Globus pallidus (tissue), 1 donor: ENCODE data around the gene ABLIM2.

Experiments
- DNase-seq: peaks from one replicate; pipeline ENCODE4 v3.0.0-alpha.2; 2015; ENCODE audit warnings: low spot score

The ABLIM2 gene

DNA sequence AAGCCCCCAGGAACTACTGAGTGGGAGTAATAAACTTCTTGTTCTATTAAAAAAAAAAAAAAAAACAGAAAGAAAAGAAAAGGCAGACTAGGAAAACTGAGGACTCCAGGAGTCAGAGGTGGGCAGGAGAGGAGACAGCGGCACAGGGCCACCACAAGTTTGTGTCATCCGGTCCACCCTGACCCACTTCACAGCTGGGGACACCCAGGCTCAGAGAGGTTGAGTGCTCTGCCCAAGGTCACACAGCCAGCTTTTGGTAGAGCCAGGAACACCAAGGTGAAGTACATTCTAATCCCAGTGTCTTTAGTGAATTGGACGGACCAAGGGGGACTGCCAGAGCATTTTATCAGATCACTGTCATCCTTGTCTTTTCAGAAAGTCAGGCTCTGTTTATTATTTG, 16.4 kb upstream of the ABLIM2 start:
- no peak for DNase-seq

DNA sequence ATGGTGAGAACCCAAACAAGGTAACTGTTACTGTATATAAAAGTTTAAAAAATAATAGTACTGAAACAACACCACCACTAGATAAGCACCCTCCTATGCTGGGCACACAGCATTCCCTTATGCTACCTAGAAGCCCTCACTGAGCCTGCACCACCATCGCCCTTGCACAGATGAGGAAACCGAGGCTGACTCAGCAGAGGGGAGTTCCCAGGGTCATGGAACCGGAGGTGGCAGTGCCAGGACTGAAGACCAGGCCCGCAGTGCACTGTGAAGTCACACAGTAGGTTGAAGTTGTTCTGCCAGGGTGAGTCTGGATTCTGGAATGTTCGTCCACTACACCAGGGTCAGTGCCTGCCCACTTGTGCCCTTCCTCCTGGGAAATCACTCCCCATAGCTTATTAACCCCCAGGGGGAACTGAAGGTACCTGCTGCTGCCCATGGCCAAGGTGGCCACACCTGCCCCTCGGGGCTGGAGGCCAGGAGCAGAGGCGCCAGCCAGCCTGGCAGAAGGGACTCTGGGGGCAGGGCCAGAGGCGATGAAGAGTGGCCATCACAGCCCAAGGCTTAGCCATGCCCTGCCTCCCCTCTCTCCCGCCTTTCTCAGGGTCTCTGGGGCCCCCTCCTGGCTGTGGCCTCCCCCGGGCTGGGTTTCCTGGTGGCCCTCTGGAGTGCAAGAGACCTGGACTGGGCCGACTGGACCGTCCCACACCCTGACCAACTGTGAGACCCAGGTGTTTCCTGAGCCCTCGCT, 15.1 kb upstream of the ABLIM2 start:
- no peak for DNase-seq

DNA sequence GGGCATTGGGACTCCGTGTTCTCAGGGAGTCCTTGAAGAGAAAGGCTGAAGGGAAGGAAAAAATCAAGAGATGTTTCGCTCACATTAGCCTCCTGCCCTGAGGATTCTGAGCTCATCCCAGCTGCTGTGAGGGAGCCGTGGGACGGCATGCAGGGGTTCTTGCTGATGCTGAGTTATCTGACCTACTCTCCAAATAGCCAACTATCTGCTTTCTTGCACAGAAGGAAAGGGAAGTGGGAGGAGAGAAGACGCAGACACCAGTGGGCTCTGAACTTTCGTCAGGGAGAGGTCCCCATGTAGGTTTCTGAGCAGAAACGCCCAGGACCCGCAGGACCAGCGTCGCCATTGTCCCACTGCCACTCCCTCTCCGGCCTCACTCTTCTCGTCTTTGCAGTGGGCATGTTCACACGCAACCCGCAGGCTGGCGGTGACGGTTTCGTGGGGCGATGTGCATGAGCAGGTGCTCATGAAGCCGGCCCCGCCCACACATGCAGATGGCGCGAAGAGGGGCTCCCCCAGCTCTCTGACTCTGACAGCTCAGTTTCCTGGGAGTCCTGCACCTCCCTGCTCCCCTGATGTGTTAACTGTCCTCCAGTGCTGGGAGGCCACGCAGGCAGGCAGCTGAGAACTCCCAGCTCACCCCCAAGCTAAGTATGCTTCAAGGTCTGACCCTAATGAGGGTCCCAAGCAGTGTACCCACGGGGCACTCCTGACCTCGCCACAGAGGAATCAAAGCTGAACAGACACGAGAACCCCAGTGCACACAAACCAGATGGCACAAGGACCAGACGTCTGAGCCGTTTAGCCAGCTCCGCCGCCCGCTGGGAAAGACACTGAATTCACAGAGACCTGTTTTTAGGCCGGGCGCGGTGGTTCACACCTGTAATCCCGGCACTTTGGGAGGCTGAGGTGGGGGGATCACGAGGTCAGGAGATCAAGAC, 13.6 kb upstream of the ABLIM2 start:
- DNase-seq, result no peak

DNA sequence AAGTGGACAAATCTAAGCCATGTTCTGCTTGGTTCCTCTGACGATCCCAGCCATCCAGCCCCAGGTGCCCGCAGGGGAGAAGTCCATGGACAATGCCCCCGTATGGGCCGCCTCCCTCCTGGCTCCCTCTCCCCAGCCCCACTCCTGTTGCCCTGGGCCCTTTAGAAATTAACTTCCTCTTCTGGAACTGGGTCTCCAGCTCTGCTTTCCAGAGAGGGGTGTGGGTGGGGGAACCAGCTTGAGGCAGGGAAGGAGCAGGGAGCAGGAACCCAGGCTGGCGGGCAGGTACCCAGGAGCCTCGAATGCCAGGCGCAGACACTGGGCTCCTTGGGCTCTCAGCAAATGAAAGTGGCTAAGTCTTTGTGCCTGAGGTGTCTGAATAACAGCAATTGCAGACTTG, 12.7 kb upstream of the ABLIM2 start:
- DNase-seq, result no peak

DNA sequence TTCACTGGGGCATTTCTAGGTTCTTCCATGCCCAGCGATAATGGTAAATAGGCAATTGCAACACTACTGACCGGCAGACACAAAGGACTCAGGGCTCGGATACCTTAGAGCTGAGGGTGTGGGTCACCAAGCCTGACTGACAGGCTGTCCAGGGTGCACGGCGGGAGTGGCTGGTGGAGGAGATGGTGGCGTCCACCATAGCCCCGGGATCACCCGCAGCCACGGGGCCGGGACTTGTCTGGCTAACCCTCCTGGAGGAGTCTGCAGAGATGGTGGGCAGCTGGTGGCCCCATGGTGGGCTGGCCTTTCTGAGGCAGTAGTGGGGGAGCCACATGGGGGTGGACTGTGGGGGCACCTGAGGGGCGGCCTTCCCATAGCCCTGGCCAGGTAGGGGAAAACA, 11.7 kb upstream of the ABLIM2 start:
- DNase-seq, result no peak

DNA sequence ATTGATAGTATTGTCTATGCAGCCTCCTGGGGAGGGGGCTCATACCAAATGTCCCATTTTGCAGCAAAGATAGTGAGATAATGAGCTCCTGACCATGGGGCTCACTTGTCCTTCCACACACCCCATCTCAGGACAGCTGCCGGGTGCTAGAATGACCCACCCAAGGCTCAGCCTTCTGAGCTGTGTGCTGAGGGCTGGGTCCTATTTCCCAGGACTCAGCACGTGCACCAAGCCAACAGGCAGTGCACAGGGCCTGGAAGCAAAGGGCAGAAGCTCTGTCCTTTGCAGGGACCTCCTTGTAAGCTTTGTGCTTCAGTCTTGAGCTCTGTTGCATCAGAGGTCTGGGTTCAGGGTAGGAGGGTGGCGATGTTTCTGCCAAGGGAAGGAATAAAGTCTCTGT, 11.2 kb upstream of the ABLIM2 start:
- DNase-seq, result no peak

DNA sequence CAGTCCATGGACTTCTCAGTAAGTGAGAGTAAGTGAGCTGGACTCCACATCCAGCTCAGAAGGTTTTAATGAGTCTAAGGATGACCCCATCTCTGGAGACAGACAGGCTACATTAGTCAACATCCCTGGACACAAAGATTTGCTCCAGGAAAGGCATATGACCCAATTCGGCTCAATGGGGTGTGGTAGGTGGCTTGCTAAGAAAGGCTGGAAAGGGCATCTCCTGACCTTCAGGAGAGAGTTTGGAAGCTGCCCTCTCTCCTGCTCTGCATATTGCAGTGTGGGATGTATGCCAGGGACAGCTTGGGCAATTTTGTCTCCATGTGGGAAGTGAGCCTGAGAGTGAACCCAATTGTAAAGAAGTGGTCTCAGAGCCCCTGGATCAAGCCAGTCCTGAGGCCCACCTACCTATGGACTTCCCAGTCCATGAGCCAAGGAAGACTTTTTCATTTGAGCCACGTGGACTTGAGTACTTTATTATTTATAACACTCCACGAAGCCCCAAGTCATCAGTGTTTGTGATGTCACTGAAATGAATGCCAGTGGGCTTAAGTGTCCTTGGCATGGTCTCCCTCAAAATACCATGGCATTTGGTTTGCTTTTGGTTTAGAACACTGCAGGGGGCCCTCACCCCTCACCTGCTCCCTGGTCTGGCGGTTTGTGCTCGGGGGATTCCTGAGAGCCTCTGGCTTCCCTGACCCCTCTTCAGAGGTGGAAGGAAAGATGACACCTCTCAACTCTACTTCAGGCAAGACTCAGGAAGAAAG, 10.4 kb upstream of the ABLIM2 start:
- no peak for DNase-seq

DNA sequence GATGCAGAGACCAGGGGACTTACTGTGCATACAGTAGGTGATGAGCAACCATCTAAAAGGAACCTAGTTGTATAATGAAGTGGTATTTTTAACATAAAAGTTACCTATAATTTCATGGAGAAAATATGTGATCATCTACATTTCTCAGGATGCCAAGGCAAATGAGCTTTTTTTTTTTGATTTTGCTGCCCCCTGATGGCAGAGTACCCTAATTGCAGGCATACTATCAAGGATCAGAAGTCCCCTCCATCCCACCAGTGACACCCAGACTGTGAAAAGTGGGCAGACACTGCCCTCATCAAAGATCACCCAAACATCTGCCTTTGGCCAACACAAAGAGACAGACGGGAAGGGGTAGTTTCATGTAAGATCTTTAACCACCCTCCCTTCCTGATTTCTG, 9.6 kb upstream of the ABLIM2 start:
- no peak for DNase-seq

DNA sequence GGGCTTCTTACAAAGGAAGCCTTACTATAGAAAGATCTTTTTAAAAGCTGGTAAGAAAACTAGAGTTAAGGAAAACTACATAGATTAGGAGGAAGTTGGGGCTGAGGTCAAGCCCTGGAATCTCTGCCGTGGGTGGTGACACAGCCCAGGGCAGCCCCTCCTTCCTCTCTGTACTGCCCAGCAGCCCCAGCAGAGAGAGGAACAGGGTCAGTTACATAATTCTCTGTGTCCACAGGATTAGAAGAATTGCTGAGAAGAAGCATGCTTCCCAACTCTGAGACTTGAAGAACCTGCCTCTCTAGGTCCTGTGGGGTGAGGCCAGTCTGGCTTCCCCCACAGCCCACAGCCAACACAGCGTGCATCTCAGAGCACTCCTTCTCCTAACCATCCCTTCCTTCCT, 9.2 kb upstream of the ABLIM2 start:
- DNase-seq, result no peak

DNA sequence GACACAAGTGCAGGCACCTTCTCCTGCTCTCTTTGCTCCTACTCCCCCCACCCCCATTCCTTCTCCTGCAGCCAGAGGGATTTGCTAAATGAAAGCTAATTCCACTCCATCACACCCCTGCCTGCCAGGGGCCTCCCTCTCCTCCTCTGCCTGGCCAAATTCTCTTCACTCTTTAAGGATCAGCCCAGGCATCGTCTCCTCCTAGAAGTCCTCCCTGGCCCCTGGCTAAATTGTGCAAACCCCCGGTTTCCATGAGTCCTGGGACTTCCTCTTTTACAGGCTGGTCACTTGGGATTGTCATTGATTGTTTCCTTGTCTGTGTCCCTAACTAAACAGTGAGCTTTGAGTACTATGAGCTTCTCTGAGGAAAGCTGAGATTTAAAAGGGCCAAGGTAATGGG, 8.7 kb upstream of the ABLIM2 start:
- DNase-seq, result no peak

DNA sequence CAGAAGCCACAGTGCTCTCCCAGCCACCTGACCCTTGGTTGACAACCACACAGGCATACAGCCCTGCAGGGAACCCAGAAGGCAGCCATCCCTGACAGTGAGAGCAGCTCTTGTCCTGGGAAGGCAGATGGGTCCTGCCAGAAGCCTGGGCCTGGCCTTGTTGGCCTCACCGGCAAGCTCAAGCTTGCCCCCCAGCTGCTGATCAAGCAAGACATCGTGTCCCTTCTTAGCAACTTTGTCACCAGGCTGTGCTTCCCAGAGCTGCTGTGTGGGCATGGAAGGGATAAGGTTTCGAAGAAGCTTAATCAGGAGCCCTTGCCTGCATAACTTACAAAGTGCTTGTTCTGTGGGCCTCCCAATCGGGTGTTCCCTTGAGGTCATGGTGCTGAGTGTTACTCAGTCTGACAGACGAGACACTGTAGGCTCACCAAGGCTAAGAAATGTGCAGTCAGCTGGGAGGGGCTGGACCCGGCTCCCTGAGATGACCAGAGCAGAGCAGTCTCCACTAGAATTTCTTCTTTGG, 6.8 kb upstream of the ABLIM2 start:
- no peak for DNase-seq

DNA sequence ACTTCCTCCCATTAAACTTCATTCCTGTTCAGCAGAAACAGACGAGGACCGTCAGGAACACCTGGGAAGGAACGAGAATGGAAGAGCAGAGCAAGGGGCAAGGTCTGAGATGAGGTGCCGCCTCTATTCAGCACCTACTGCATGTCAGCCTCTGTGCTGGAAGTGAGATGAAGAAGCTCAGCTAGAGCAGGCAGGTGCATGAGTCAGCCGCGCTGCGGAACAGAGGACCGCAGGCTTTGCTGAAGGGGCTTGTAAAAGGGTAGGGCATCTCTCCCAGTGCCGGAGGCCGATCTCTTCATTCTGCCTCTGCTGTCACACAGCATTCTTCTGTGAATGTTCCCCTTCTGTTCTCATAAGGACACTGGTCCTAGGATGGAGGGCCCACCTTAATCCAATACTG, 6.1 kb upstream of the ABLIM2 start:
- DNase-seq, result no peak

DNA sequence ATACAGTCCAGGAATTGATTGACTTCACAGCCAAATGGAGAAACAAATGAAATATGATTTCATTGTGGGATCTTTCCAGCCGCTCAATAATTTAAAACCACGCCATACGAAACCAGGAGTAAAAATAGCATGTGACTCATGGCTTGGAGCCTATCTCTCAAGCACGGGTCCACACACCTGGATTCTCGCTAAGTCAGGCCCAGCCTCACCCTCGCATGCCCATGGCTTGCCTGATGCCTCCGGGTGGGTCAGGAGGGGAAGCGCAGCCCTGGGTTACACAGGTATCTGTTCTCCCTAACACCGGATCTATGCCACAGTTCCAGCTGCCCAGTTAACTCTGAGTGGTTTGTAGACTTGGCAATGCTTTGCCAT, 5.6 kb upstream of the ABLIM2 start:
- DNase-seq, result no peak

DNA sequence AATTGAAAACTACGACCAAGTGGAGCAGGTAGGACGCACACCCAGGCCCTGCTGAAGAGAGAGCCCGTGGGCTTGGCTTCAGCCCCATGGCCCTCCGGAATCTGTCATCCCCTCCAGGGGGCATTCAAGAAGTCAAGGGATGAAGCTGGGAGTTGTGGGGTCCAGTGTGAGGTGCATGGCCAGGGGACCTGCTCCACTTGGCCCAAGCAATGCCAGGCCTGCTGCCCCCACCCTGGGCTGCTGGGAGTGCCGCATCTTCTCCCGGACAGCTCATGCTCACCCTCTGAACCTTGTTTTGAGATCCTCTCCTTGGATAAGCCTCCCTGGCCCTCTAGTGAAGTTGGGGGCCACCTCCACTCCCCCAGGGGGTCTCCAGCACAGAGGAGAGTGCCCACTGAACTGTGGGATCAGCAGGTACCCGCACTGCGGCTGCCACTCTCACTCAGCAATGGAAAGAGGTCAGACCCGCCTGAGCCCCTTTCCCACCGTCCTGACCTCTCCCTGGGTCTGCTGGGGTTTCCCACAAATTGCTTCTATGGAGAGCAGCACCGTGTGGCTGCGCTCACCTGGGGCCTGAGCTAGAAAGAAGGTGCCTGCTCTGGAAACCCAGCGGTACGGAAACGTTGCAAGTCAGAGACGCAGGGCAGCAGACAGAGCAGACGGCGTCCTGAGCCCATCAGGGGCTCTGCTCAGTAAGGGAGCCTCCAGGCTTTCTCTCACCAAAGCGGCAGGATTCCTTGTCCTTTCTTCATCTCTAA, 5.0 kb upstream of the ABLIM2 start:
- DNase-seq, result no peak

DNA sequence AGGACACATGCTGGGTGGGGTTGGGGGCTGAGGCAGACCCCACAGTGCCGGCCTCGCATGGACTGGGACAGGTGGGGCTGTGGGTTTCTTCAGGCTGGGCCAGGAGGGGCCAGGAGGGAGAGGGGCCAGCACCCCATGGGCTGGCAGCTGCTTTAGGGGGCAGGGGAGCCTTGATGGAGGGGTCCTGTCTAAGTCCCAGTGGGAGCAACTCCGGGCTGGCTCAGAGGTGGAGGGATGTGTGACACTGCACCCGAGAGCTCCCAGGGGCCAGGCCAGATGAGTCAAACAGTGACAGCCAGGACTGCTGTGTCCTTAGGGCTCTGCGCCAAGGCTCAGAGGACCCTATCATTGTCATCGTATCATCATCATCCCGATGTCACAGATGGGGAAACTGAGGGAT, 4.4 kb upstream of the ABLIM2 start:
- DNase-seq, result no peak

DNA sequence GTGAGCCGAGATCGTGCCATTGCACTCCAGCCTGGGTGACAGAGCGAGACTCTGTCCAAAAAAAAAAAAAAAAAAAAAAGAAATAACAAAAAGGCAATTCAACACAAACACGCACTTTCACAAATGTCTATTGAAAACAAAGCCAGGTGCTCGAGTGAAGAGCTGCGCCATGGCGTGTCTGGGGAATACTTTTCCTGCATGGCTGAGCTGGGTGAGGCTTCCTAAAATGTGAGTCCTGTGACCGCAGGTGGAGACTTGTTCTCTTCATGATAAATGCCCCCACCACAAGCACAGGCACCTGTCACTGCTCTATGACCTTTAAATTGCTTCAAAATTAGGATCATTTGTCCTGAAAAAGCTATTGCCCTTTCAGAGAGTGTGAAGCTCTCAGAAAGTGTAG, 4.0 kb upstream of the ABLIM2 start:
- DNase-seq, result no peak

DNA sequence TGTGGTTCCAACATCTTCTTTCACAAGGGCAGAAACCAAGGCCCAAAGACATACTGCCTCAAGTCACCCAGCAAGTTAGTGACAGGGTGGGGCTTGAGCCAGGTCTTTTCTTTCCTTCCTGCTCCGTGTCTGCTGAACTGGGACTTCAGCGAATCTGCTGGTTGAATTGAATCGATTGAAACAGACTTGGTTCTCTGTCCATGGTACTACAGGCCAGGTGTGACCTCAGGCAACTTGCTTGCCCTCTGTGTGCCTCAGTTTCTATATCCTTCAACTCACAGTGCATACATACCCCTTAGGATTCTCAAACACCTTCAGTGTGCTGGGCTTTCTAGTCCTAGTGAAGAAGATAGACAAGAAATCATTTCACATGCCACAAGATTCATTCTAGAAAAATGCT, 2.0 kb upstream of the ABLIM2 start:
- no peak for DNase-seq

DNA sequence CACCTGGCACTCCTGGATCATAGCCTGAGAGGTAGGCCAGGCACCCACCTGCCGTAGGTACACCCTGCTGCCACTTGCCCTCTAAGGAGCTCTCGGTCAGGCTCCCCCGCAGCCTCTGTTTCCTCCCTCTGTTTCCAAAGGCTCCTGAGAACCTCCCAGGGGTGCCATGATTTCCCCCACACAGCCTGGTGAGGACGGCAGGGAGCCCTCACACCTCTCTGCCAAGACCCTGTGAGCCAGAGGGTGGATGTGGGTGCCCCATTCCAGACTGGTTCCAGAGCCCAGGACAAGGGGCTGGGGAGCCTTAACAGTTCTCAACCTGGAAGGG, 1.6 kb upstream of the ABLIM2 start:
- no peak for DNase-seq

DNA sequence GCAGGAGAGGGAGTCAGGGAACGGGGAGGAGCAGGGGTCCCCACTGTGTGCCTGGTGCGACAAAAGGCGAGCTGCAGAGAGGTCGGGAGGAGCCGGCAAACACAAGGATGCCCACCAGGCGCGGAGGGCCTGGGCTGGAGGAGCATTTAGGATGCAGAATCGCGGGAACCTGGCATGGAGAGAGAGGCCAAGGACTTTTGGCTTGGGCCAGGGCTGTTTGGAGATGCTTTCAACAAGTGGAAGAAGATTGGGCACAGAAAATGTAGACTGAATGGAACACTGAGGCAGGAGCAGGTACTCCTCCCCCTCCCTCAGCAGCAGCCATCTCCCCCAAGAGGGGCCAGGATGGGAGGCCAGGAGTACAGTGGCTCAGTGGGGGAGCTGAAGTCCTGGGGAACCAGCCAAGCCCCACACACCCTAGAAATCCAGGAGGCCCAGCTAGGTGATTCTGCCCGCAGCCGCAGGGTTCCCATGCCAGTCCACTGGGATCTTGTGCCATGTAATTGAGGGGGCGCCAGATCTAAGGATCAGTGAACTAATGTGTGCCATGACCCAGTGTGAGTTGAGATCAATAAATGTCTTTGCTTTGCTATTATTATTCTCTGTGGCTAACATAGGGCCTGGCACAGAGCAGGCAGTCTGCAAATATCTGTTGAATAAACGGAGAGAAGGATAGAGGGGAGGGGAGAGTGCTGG, 1.1 kb upstream of the ABLIM2 start:
- no peak for DNase-seq

DNA sequence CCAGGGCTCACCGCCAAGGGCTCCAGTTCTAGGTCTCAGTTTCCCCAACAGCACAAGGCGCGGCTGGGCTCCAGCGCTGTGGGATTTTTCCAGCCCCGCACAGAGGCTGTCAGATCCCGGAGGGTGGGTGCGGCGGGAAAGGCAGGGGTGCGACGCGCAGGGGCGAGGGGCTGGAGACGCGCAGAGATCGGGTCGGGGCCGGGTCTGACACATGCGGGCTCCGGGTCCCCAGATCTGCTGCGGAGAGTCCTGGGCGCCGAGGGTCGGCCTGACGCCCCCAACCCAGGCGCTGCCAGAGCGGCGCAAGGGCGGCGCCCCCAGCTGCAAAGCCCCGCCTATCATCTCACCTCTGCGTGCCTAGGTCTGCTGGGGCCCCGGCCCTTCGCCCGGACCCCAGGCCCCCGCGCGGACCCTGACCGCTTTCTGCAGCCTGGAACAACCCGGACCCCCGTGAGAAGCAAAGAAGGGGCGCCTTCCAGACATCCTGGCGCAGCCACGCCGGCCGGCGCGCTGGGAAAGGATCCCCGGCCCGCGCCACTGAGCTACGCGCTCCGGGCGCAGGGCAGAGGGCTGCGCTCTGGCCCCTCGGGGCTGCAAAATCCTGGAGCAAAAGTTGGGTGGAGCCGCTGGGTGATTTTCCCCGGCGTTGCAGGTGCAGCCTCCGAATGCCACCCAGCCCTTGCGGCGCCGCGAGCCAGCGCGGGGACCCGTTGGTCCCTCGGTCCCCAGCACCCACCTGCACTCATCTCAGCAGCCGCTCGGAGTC, 486 bp downstream of the ABLIM2 start:
- no peak for DNase-seq

DNA sequence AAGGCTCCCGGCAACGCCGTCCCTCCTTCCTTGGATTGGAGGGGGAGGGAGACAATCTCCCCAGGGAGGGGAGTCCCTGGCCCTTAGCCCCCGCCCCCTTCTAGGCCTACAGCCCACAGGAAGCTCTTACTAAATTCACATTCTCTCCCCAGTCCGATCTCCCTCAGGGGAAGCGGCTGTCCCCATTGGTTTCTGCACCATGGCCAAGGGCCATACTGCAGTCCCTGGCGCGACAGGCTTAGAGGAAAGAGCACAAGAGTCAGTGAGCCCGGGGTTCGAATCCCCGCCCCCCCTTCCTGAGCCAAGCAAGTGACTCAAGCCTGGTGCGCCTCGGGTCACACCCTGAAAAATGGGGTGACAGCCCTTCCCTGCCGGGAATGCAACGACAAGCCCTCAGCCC, 1.1 kb downstream of the ABLIM2 start:
- no peak for DNase-seq
